ENCODE results near the gene KHDC1L. TPM values are rescaled to one million over a fixed set of nuclear protein-coding genes. Genes with fewer than 3 reads are reported as not detected.

KHDC1L gene
- total and polyA plus RNA-seq, 2 of the 4 experiments (the other 2 are of a cell fraction) = 0.18 to 0.68 TPM

DNA sequence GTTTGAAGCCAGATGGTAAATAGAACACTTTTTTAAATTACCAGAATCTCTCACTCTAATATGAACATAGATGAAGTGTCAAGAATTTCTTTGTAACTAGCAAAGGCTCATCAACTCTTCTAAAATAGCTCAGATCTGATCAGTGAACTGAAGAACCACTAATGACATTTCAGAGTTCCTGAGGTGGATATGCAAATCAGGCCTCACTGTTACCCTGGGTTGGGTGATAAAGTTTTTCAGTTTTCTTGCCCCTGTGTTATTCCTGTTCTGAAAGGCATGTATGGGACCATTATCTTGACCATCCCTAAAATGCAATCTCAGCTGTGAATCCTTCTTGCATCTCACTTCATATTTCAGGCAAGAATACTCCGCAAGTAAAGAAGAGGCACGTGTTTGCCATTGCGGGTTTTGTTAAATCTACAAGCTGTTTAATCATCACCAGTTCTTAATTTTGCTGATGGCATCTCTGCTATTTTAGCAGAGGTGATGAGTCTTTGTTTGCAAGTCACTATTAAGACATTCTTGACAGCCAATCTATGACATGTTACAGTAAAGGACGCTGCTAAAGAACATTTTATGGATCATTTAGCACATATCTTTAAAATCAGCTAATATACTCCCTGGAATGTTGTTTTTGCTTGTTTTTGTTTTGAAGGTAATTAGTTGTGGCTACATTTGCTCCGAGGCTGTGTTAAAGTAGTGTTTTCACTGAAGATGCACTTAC lies 47.9 kb downstream of the KHDC1L start:
- Histone ChIP-seq H3K9ac (ENCODE audit: low read depth, low read length) (no peak overlapping the region), H3K4me3 (ENCODE audit: insufficient read depth, low read depth, low read length) (no peak overlapping the region), H2AFZ (replicated peaks; ENCODE audit: low read length, poor library complexity) (no peak overlapping the region), H3K36me3 (ENCODE audit: control insufficient read depth, insufficient read depth, low read length) (no peaks in the 10 kb centered on the region), H2BK20ac (ENCODE audit: low read depth, low read length) (no peak overlapping the region), H3K18ac (ENCODE audit: low read depth, low read length) (no peak overlapping the region), H4K20me1 (ENCODE audit: insufficient read depth, low read length) (no peaks in the 10 kb centered on the region), H4K5ac (ENCODE audit: low read depth, low read length) (no peak overlapping the region), H3K4ac (ENCODE audit: low read depth, low read length) (no peak overlapping the region), H2BK15ac (ENCODE audit: low read depth, low read length) (no peak overlapping the region), H2AK9ac (replicated peaks; ENCODE audit: low read depth, low read length, poor library complexity) (no peak overlapping the region), H2AK5ac (ENCODE audit: low read depth, low read length) (no peak overlapping the region), H3K14ac (replicated peaks; ENCODE audit: low read depth, low read length) (no peak overlapping the region), H4K8ac (ENCODE audit: low read depth in 2 of 2, low read length in 2 of 2) (no peak overlapping the region), H3K4me1 (ENCODE audit: control insufficient read depth, insufficient read depth, low read length) (0 out of 2 replicates have a peak, but pooled peaks cover 2% of the 10 kb centered on the region), H3K23ac (ENCODE audit: low read depth, low read length) (no peak overlapping the region), H2BK5ac (ENCODE audit: low read depth, low read length, poor library complexity, severe bottlenecking) (no peak overlapping the region), H3K79me1 (ENCODE audit: low read depth in 1 of 2, low read length in 2 of 2) (no peaks in the 10 kb centered on the region), H3K9me3 (ENCODE audit: control insufficient read depth, insufficient read depth, low read length) (no peaks in the 10 kb centered on the region), H3K9me1 (ENCODE audit: insufficient read depth, low read length) (0 out of 2 replicates have a peak, but pooled peaks cover 3% of the 10 kb centered on the region), H4K91ac (ENCODE audit: insufficient read depth, low read depth, low read length) (no peak overlapping the region), H3K27ac (ENCODE audit: insufficient read depth, low read length) (no peak overlapping the region), H2BK120ac (ENCODE audit: low read depth, low read length) (no peak overlapping the region), H3K56ac (ENCODE audit: extremely low read depth, insufficient read depth, low read length) (no peak overlapping the region), H3K27me3 (ENCODE audit: control insufficient read depth, insufficient read depth, low read length) (no peaks in the 10 kb centered on the region; the same call in 1 of the 2 replicates), H3K4me2 (ENCODE audit: low read depth, low read length) (no peak overlapping the region)
- no peak for ATAC-seq (ENCODE audit: low read depth)
- TF ChIP-seq NFE2L2 (IDR thresholded peaks at IDR 0.05; ENCODE audit: low read depth, low read length) (no peak), CHD1 (IDR thresholded peaks at IDR 0.05; ENCODE audit: low read depth, low read length) (no peak), SMC3 (IDR thresholded peaks at IDR 0.05; ENCODE audit: low read depth, low read length) (no peak), RCOR1 (IDR thresholded peaks at IDR 0.05; ENCODE audit: insufficient replicate concordance, low read length) (no peak), BHLHE40 (IDR thresholded peaks at IDR 0.05; ENCODE audit: low read depth, low read length) (no peak), MXI1 (IDR thresholded peaks at IDR 0.05; ENCODE audit: borderline replicate concordance, low read depth, low read length) (no peak), MAFK (IDR thresholded peaks at IDR 0.05; ENCODE audit: low read depth, low read length) (no peak), RAD21 (IDR thresholded peaks at IDR 0.05; ENCODE audit: low read length) (no peak), MAZ (IDR thresholded peaks at IDR 0.05; ENCODE audit: borderline replicate concordance, low read depth, low read length) (no peak), POLR2A (IDR thresholded peaks at IDR 0.05; ENCODE audit: low read depth, low read length) (no peak), RFX5 (IDR thresholded peaks at IDR 0.05; ENCODE audit: low read depth, low read length) (no peak), CEBPB (IDR thresholded peaks at IDR 0.05; ENCODE audit: low read depth, low read length) (no peak), ELK1 (IDR thresholded peaks at IDR 0.05; ENCODE audit: borderline replicate concordance, low read depth, low read length) (no peak), USF2 (IDR thresholded peaks at IDR 0.05; ENCODE audit: low read depth, low read length) (no peak), FOS (IDR thresholded peaks at IDR 0.05; ENCODE audit: low read depth, low read length) (no peak)
- TF ChIP-seq, protein P1, sequence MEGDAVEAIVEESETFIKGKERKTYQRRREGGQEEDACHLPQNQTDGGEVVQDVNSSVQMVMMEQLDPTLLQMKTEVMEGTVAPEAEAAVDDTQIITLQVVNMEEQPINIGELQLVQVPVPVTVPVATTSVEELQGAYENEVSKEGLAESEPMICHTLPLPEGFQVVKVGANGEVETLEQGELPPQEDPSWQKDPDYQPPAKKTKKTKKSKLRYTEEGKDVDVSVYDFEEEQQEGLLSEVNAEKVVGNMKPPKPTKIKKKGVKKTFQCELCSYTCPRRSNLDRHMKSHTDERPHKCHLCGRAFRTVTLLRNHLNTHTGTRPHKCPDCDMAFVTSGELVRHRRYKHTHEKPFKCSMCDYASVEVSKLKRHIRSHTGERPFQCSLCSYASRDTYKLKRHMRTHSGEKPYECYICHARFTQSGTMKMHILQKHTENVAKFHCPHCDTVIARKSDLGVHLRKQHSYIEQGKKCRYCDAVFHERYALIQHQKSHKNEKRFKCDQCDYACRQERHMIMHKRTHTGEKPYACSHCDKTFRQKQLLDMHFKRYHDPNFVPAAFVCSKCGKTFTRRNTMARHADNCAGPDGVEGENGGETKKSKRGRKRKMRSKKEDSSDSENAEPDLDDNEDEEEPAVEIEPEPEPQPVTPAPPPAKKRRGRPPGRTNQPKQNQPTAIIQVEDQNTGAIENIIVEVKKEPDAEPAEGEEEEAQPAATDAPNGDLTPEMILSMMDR (conservative IDR thresholded peaks at IDR 0.05; ENCODE audit: low read depth, low read length) = no peak
- ChIA-PET POLR2A (ENCODE audit: unreplicated experiment) (no interaction called here), CTCF (no interaction called here)
- WGBS, 2 experiments (ENCODE audit: extremely low coverage in 2 of 2, insufficient read length in 1 of 2) = no CpG with 5 or more reads among the region's 5 CpGs
- DNase-seq = no peak
- BruUV-seq (replicated peaks) = no TSS peak
- intact Hi-C loops (cut with micrococcal nuclease) = no loop called here
- in situ Hi-C loops (cut with MboI; ENCODE audit: low sequenced_read_pairs) = no loop called here
- dilution Hi-C loops (cut with HindIII; ENCODE audit: low sequenced_read_pairs, unreplicated experiment) = no loop called here

All from IMR-90 (cell line).